Gastrocnemius medialis (tissue), 4 donors: ENCODE measurements around the gene SETBP1. TPM values are rescaled to one million over a fixed set of nuclear protein-coding genes. Genes with fewer than 3 reads are reported as not detected.

ENCODE experiments used
- ATAC-seq, 2 donors: fragments of 150-250 bp; one replicate each; pipeline ENCODE4 v1.9.1; 2016
- DNase-seq, 2 donors: peaks; one replicate each; pipeline ENCODE4 v3.0.0-alpha.2; 2019
- H3K27ac ChIP-seq, 4 donors: fragments of 200-600 bp; sonication (generic); 1 replicate in 1 of 4; 2 replicates in 3 of 4; pipeline ENCODE4 v1.5.1; 2016 to 2018; ENCODE audit warnings: mild to moderate bottlenecking in 2 of 4, moderate library complexity in 1 of 4
- H3K27me3 ChIP-seq, 3 donors: fragments of 200-600 bp; sonication (generic) in 2 of 3; 1 replicate in 1 of 3; 2 replicates in 2 of 3; pipeline versions ENCODE4 v1.5.1 to v1.6.0; 2016 to 2019; ENCODE audit warnings: mild to moderate bottlenecking in 1 of 3, moderate library complexity in 1 of 3
- H3K36me3 ChIP-seq, 2 donors: fragments of 200-600 bp; sonication (generic) in 1 of 2; one replicate each; pipeline ENCODE4 v1.5.1; 2017 to 2018
- H3K4me1 ChIP-seq, 2 donors: fragments of 200-600 bp; sonication (generic) in 1 of 2; one replicate each; pipeline ENCODE4 v1.5.1; 2016 to 2017; ENCODE audit warnings: mild to moderate bottlenecking in 2 of 2
- H3K4me3 ChIP-seq, 4 donors: fragments of 200-600 bp; sonication (generic) in 3 of 4; 1 replicate in 1 of 4; 2 replicates in 3 of 4; pipeline ENCODE4 v1.5.1; 2016 to 2019; ENCODE audit warnings: mild to moderate bottlenecking in 2 of 4
- H3K9me3 ChIP-seq, 3 donors: fragments of 200-600 bp; sonication (generic) in 2 of 3; 1 replicate in 1 of 3; 2 replicates in 2 of 3; pipeline ENCODE4 v1.5.1; 2016 to 2019
- POLR2A ChIP-seq, 2 donors: fragments of 450-650 bp; IDR thresholded peaks; one replicate each; pipeline ENCODE4 v1.6.1; 2017; ENCODE audit warnings: antibody characterized with exemption in 2 of 2, mild to moderate bottlenecking in 2 of 2, moderate library complexity in 2 of 2
- in situ Hi-C, 4 donors: fragments of 200-750 bp; cut with MboI; loops; one replicate each; pipeline versions ENCODE4 v1.15.0 to v1.8.0; 2017; ENCODE audit warnings: low sequenced_read_pairs in 4 of 4
- intact Hi-C: fragments of 100-400 bp; cut with DNase I; formaldehyde crosslinking; loops from one replicate; pipeline ENCODE4 v1.15.1; 2023; ENCODE audit warnings: low total_unique reads
- total RNA-seq, 4 donors: library from RNA; depleted of rRNA; stranded (reverse); fragments of >200 nt; gene quantifications; one replicate each; pipeline versions ENCODE4 v1.1.0 to v1.2.3, GENCODE V29; 2016
- TF ChIP-seq, protein P1 (sequence below), 5 experiments: fragments of 450-650 bp in 3 of 5; fragments of 200-600 bp in 2 of 5; sonication (generic) in 2 of 5; IDR thresholded peaks in 4 of 5; conservative IDR thresholded peaks in 1 of 5; 1 replicate in 4 of 5; 2 replicates in 1 of 5; pipeline ENCODE4 v1.5.1; 2016 to 2019; ENCODE audit warnings: antibody characterized with exemption in 5 of 5, mild to moderate bottlenecking in 3 of 5, moderate library complexity in 3 of 5

SETBP1 gene
- total RNA-seq, 4 donors from 2014 or later: 9.2 to 20.0 (median 15.3) TPM

DNA sequence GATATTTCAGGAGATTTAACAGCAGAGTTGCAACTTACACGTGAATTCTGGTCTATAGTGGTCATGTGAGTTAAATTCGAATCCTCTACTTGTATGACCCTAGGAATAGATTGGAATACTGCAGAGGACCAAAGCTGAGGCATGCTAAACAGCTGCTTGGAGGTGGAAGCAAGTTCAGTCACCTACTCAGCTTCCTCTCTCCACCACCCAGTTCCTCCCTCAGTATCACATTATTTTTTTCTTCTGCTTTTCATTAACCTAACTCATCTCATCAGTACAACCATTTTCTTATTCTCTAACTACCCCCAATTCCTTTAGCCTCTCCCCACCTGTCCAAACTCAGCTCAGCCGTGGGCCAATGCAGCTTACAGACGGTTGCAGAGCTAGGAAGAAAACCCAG is 385.5 kb downstream of the SETBP1 start:
- DNase-seq: no peak
- Histone ChIP-seq H3K27me3 (no peaks in the 10 kb centered on the region), H3K9me3 (no peaks in the 10 kb centered on the region), H3K4me3 (no peak overlapping the region), H3K27ac (peak overlapping the region in 3 of 4 donors; percentile 16 to 72 (median 44)), H3K4me1 (peaks cover 9 to 28% of the 10 kb centered on the region in 2 donors), H3K36me3 (no peaks in the 10 kb centered on the region)
- intact Hi-C loops: no loop called here
- peak in 1 of 2 donors; percentile 43 for ATAC-seq
- TF ChIP-seq, protein P1, sequence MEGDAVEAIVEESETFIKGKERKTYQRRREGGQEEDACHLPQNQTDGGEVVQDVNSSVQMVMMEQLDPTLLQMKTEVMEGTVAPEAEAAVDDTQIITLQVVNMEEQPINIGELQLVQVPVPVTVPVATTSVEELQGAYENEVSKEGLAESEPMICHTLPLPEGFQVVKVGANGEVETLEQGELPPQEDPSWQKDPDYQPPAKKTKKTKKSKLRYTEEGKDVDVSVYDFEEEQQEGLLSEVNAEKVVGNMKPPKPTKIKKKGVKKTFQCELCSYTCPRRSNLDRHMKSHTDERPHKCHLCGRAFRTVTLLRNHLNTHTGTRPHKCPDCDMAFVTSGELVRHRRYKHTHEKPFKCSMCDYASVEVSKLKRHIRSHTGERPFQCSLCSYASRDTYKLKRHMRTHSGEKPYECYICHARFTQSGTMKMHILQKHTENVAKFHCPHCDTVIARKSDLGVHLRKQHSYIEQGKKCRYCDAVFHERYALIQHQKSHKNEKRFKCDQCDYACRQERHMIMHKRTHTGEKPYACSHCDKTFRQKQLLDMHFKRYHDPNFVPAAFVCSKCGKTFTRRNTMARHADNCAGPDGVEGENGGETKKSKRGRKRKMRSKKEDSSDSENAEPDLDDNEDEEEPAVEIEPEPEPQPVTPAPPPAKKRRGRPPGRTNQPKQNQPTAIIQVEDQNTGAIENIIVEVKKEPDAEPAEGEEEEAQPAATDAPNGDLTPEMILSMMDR (IDR thresholded peaks at IDR 0.05 in 4 of 5, conservative IDR thresholded peaks at IDR 0.05 in 1 of 5): no peak
- no peak for TF ChIP-seq POLR2A (IDR thresholded peaks at IDR 0.05)
- in situ Hi-C loops: loop anchor here in 1 of 4 donors (25.0 kb wide), 1 partner anchor 321 kb away; no protein-coding TSS in a partner anchor

DNA sequence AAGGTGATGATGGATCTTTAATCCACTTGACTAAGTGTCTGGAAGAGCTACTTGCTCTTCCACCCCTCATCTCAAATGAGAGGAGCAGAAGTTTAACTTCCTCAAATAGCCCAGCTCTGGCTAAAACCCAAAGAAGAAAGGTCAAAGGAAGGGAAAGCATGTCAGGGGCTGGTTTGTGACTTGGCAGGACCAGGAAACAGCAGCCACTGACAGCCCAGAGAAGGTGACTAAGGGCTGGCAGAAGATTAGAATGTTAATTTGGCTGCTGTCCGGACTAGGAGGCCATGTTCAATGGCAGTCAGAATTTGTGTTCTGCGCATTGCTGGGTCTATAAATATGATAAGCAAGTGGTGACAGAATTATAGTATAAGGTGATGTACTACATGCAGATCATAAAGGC is 386.2 kb downstream of the SETBP1 start:
- H3K27me3 ChIP-seq: no peaks in the 10 kb centered on the region
- no peak for TF ChIP-seq POLR2A (IDR thresholded peaks at IDR 0.05)
- TF ChIP-seq, protein P1 (IDR thresholded peaks at IDR 0.05 in 4 of 5, conservative IDR thresholded peaks at IDR 0.05 in 1 of 5): no peak
- DNase-seq (peak; percentile 39 to 70), ATAC-seq (peak; percentile 83 to 94)
- H3K4me1 ChIP-seq: peaks cover 9 to 28% of the 10 kb centered on the region in 2 donors
- no peaks in the 10 kb centered on the region for H3K9me3 ChIP-seq
- H3K27ac ChIP-seq: peak overlapping the region in 3 of 4 donors; percentile 16 to 72 (median 44)
- in situ Hi-C loops (loop anchor here in 1 of 4 donors (25.0 kb wide), 1 partner anchor 320 kb away; no protein-coding TSS in a partner anchor), intact Hi-C loops (no loop called here)
- no peaks in the 10 kb centered on the region for H3K36me3 ChIP-seq
- H3K4me3 ChIP-seq: no peak overlapping the region

DNA sequence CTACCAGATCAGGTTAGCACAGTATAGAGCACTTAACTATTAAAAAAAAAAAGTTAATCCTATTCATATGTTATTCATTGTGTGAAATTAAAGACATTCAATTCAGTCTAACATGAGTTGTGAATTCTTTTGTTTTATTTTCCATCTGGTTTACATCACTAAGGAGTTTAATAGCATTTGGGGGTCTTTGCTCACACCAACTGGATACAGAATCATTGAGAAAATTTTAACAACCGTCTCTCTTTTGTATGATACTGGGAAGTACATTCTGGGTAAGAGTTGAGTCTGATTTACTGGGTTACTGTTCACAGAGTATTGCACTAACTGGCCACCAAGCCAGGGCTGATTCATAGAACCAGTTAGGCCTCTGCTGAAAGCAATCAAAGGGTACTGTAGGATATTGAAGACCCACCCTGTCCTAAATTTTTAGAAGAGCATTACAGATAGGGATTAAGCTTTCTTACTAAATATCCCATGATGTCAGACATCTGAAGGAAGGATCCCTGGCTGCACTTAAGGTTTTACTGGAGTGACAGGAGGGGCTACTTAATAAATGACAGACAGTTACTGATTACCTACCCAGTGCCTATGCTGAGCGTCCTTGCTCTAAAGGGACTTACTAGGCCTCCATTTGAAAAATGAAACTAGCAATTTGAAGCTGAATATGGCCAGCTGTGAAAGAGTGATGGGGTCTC is 387.9 kb downstream of the SETBP1 start:
- Histone ChIP-seq H3K9me3 (no peaks in the 10 kb centered on the region), H3K4me3 (no peak overlapping the region), H3K4me1 (peaks cover 9 to 28% of the 10 kb centered on the region in 2 donors), H3K27ac (no peak overlapping the region), H3K27me3 (no peaks in the 10 kb centered on the region), H3K36me3 (no peaks in the 10 kb centered on the region)
- ATAC-seq (no peak), DNase-seq (no peak)
- intact Hi-C loops (no loop called here), in situ Hi-C loops (loop anchor here in 1 of 4 donors (25.0 kb wide), 1 partner anchor 319 kb away; no protein-coding TSS in a partner anchor)
- TF ChIP-seq, protein P1 (IDR thresholded peaks at IDR 0.05 in 4 of 5, conservative IDR thresholded peaks at IDR 0.05 in 1 of 5): no peak
- no peak for TF ChIP-seq POLR2A (IDR thresholded peaks at IDR 0.05)

DNA sequence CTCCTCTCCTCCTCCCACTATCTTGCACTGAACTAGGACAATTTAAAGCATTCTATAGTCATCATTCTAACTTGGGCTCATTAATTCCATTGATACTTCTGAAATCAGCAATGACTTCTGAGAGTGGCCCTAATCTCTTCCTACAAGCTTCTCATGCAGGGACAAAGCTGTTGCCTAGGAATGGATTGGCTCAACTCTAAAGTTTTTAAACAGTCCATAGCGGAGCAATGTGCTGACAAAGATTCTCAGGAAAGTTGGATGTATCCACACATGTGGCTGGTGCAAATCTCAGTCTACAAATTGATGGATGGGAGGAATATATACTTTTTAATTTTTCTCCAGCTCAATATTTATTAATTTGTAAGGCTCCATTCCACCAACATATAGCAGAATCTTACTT is 388.9 kb downstream of the SETBP1 start:
- H3K4me3 ChIP-seq: no peak overlapping the region
- intact Hi-C loops: no loop called here
- ATAC-seq (no peak), DNase-seq (no peak)
- in situ Hi-C loops: loop anchor here in 1 of 4 donors (25.0 kb wide), 1 partner anchor 318 kb away; no protein-coding TSS in a partner anchor
- TF ChIP-seq, protein P1 (IDR thresholded peaks at IDR 0.05 in 4 of 5, conservative IDR thresholded peaks at IDR 0.05 in 1 of 5): no peak
- TF ChIP-seq POLR2A (IDR thresholded peaks at IDR 0.05): no peak
- no peak overlapping the region for H3K27ac ChIP-seq
- H3K36me3 ChIP-seq: no peaks in the 10 kb centered on the region
- no peaks in the 10 kb centered on the region for H3K9me3 ChIP-seq
- peaks cover 9 to 24% of the 10 kb centered on the region in 2 donors for H3K4me1 ChIP-seq
- H3K27me3 ChIP-seq: no peaks in the 10 kb centered on the region
